H1 (cell line): ENCODE measurements around the gene INO80C. TPM values are rescaled to one million over a fixed set of nuclear protein-coding genes. Genes with fewer than 3 reads are reported as not detected.

Source experiments
- CREB1 ChIP-seq: IDR thresholded peaks from 2 replicates; pipeline ENCODE4 v1.6.1; 2012; ENCODE audit warnings: inconsistent platforms
- GTF2F1 ChIP-seq: IDR thresholded peaks from 2 replicates; pipeline ENCODE4 v1.6.1; 2012; ENCODE audit warnings: low read depth, low read length, improper control_type of control experiment, borderline replicate concordance
- POLR2AphosphoS5 ChIP-seq: IDR thresholded peaks from 2 replicates; pipeline ENCODE4 v1.6.1; 2011; ENCODE audit warnings: low read depth, low read length
- POU5F1 ChIP-seq: IDR thresholded peaks from 2 replicates; pipeline ENCODE4 v1.6.1; 2011; ENCODE audit warnings: low read depth, mild to moderate bottlenecking, low read length, moderate library complexity
- RFX5 ChIP-seq: IDR thresholded peaks from 2 replicates; pipeline ENCODE4 v1.6.1; 2011; ENCODE audit warnings: low read depth, low read length, improper control_type of control experiment, borderline replicate concordance
- polyA plus RNA-seq, 7 experiments: library from polyadenylated mRNA; depleted of rRNA in 3 of 7; stranded (reverse) in 5 of 7; unstranded in 2 of 7; fragments of >200 nt in 5 of 7; fragments of 200-250 nt in 2 of 7; gene quantifications; 1 replicate in 5 of 7; 2 replicates in 1 of 7; 4 replicates in 1 of 7; pipeline versions ENCODE4 v1.2.1 to v1.2.3, GENCODE V29; 2011 to 2013; ENCODE audit warnings: missing spikeins in 2 of 7, mixed read lengths in 2 of 7
- total RNA-seq: library from RNA; stranded (reverse); fragmentation: NEBNext Ultra II Directional; extraction: Animal tissue kit (Norgen Biotek cat#: 25700); gene quantifications from 2 replicates; pipeline ENCODE4 v1.2.1, GENCODE V29; 2021
- TF ChIP-seq, protein P1 (sequence below): fragments of 300-600 bp; sonication (generic); IDR thresholded peaks from 2 replicates; pipeline ENCODE4 v1.7.1; 2012; ENCODE audit warnings: low read length, moderate library complexity, mild to moderate bottlenecking, inconsistent platforms; ENCODE audit not compliant: insufficient replicate concordance
- TF ChIP-seq, protein P2 (sequence below): IDR thresholded peaks from 2 replicates; pipeline ENCODE4 v1.6.1; 2011; ENCODE audit warnings: low read length, improper control_type of control experiment
- TF ChIP-seq, protein P3 (sequence below): IDR thresholded peaks from 2 replicates; pipeline ENCODE4 v1.6.1; 2012; ENCODE audit warnings: inconsistent platforms
- TF ChIP-seq, protein P4 (sequence below): IDR thresholded peaks from 2 replicates; pipeline ENCODE4 v1.6.1; 2011; ENCODE audit warnings: low read depth, mild to moderate bottlenecking, low read length; ENCODE audit not compliant: insufficient read depth

Gene INO80C
- total and polyA plus RNA-seq, 2 of the 8 experiments (the other 6 are each of a cell fraction or from before 2014, with no cell fraction given) = 30.1 to 48.9 TPM

DNA sequence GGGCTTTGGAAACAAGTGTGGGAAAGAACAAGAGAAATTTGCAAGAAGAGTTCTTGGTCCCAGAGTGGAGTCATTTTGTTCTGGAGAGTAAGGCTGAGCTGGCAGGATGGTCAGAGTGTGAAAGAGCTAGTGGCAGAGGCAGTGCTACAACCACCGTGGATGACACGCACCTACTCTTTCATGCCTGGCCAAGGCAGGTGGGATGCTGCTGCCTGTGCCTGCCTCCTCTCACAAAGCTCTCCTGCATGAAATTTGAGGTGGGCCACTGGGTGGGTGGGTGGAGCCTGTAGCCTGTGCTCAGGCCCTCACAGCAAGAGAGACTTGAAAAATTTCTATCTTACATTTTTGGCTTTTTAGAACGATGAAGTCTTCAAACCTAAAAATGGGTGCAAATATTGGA, 9.4 kb upstream of the INO80C start (continued):
- TF ChIP-seq, protein P1, sequence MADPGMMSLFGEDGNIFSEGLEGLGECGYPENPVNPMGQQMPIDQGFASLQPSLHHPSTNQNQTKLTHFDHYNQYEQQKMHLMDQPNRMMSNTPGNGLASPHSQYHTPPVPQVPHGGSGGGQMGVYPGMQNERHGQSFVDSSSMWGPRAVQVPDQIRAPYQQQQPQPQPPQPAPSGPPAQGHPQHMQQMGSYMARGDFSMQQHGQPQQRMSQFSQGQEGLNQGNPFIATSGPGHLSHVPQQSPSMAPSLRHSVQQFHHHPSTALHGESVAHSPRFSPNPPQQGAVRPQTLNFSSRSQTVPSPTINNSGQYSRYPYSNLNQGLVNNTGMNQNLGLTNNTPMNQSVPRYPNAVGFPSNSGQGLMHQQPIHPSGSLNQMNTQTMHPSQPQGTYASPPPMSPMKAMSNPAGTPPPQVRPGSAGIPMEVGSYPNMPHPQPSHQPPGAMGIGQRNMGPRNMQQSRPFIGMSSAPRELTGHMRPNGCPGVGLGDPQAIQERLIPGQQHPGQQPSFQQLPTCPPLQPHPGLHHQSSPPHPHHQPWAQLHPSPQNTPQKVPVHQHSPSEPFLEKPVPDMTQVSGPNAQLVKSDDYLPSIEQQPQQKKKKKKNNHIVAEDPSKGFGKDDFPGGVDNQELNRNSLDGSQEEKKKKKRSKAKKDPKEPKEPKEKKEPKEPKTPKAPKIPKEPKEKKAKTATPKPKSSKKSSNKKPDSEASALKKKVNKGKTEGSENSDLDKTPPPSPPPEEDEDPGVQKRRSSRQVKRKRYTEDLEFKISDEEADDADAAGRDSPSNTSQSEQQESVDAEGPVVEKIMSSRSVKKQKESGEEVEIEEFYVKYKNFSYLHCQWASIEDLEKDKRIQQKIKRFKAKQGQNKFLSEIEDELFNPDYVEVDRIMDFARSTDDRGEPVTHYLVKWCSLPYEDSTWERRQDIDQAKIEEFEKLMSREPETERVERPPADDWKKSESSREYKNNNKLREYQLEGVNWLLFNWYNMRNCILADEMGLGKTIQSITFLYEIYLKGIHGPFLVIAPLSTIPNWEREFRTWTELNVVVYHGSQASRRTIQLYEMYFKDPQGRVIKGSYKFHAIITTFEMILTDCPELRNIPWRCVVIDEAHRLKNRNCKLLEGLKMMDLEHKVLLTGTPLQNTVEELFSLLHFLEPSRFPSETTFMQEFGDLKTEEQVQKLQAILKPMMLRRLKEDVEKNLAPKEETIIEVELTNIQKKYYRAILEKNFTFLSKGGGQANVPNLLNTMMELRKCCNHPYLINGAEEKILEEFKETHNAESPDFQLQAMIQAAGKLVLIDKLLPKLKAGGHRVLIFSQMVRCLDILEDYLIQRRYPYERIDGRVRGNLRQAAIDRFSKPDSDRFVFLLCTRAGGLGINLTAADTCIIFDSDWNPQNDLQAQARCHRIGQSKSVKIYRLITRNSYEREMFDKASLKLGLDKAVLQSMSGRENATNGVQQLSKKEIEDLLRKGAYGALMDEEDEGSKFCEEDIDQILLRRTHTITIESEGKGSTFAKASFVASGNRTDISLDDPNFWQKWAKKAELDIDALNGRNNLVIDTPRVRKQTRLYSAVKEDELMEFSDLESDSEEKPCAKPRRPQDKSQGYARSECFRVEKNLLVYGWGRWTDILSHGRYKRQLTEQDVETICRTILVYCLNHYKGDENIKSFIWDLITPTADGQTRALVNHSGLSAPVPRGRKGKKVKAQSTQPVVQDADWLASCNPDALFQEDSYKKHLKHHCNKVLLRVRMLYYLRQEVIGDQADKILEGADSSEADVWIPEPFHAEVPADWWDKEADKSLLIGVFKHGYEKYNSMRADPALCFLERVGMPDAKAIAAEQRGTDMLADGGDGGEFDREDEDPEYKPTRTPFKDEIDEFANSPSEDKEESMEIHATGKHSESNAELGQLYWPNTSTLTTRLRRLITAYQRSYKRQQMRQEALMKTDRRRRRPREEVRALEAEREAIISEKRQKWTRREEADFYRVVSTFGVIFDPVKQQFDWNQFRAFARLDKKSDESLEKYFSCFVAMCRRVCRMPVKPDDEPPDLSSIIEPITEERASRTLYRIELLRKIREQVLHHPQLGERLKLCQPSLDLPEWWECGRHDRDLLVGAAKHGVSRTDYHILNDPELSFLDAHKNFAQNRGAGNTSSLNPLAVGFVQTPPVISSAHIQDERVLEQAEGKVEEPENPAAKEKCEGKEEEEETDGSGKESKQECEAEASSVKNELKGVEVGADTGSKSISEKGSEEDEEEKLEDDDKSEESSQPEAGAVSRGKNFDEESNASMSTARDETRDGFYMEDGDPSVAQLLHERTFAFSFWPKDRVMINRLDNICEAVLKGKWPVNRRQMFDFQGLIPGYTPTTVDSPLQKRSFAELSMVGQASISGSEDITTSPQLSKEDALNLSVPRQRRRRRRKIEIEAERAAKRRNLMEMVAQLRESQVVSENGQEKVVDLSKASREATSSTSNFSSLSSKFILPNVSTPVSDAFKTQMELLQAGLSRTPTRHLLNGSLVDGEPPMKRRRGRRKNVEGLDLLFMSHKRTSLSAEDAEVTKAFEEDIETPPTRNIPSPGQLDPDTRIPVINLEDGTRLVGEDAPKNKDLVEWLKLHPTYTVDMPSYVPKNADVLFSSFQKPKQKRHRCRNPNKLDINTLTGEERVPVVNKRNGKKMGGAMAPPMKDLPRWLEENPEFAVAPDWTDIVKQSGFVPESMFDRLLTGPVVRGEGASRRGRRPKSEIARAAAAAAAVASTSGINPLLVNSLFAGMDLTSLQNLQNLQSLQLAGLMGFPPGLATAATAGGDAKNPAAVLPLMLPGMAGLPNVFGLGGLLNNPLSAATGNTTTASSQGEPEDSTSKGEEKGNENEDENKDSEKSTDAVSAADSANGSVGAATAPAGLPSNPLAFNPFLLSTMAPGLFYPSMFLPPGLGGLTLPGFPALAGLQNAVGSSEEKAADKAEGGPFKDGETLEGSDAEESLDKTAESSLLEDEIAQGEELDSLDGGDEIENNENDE = no peak
- TF ChIP-seq POLR2AphosphoS5 (no peak), RFX5 (no peak), GTF2F1 (no peak), CREB1 (no peak), POU5F1 (no peak)
- TF ChIP-seq, protein P2, sequence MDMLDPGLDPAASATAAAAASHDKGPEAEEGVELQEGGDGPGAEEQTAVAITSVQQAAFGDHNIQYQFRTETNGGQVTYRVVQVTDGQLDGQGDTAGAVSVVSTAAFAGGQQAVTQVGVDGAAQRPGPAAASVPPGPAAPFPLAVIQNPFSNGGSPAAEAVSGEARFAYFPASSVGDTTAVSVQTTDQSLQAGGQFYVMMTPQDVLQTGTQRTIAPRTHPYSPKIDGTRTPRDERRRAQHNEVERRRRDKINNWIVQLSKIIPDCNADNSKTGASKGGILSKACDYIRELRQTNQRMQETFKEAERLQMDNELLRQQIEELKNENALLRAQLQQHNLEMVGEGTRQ = no peak
- TF ChIP-seq, protein P3, sequence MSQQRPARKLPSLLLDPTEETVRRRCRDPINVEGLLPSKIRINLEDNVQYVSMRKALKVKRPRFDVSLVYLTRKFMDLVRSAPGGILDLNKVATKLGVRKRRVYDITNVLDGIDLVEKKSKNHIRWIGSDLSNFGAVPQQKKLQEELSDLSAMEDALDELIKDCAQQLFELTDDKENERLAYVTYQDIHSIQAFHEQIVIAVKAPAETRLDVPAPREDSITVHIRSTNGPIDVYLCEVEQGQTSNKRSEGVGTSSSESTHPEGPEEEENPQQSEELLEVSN = no peak
- TF ChIP-seq, protein P4, sequence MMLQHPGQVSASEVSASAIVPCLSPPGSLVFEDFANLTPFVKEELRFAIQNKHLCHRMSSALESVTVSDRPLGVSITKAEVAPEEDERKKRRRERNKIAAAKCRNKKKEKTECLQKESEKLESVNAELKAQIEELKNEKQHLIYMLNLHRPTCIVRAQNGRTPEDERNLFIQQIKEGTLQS = no peak
- TF ChIP-seq, all 59 proteins: peak for 0
